ENCODE measurements around the gene ZNF90. TPM values are rescaled to one million over a fixed set of nuclear protein-coding genes. Genes with fewer than 3 reads are reported as not detected.

Gene ZNF90
- total and polyA plus RNA-seq, 3 donors from 2014 or later = 2.2 to 9.2 (median 3.9) TPM

DNA sequence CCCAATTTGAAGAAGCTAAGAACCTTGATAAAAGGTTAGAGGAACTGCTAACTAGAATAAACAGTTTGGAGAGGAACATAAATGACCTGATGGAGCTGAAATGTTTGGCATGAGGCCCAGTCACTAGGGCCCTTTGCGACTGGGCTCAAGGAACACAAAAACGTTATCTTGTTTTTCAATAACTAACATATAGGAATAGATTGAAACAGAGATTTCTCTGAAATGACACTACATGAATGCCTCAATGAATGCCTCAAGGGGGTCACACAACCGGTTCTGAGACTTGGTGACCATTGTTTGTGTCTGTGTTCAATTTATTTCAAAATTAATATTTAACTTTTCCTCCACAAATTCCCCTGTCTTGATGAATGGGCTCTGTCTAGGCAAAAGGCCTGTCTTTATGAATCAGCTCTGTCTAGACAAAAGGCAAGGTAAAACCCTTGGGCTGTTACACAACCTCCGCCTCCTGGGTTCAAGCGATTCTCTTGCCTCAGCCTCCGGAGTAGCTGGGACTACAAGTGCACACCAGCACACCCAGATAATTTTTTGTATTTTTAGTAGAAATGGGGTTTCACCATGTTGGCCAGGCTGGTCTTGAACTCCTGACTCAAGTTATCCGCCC lies 88.3 kb downstream of the ZNF90 start:
- H3K4me1 ChIP-seq = peaks cover 4% of the 10 kb centered on the region
- H3K9me3 ChIP-seq = no peaks in the 10 kb centered on the region
- H3K4me3 ChIP-seq = no peak overlapping the region
- intact Hi-C loops (cut with DNase I; ENCODE audit: low total_unique reads) = no loop called here
- DNase-seq = no peak
- WGBS, 2 donors = 81 to 92% methylated on average over 7 of the region's 7 CpGs
- H3K27me3 ChIP-seq = no peaks in the 10 kb centered on the region
- TF ChIP-seq, protein P1, sequence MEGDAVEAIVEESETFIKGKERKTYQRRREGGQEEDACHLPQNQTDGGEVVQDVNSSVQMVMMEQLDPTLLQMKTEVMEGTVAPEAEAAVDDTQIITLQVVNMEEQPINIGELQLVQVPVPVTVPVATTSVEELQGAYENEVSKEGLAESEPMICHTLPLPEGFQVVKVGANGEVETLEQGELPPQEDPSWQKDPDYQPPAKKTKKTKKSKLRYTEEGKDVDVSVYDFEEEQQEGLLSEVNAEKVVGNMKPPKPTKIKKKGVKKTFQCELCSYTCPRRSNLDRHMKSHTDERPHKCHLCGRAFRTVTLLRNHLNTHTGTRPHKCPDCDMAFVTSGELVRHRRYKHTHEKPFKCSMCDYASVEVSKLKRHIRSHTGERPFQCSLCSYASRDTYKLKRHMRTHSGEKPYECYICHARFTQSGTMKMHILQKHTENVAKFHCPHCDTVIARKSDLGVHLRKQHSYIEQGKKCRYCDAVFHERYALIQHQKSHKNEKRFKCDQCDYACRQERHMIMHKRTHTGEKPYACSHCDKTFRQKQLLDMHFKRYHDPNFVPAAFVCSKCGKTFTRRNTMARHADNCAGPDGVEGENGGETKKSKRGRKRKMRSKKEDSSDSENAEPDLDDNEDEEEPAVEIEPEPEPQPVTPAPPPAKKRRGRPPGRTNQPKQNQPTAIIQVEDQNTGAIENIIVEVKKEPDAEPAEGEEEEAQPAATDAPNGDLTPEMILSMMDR (IDR thresholded peaks at IDR 0.05) = no peak
- no peak for TF ChIP-seq POLR2A (IDR thresholded peaks at IDR 0.05)
- no peak overlapping the region for H3K27ac ChIP-seq
- no peaks in the 10 kb centered on the region for H3K36me3 ChIP-seq (ENCODE audit: low read depth, missing control alignments)

DNA sequence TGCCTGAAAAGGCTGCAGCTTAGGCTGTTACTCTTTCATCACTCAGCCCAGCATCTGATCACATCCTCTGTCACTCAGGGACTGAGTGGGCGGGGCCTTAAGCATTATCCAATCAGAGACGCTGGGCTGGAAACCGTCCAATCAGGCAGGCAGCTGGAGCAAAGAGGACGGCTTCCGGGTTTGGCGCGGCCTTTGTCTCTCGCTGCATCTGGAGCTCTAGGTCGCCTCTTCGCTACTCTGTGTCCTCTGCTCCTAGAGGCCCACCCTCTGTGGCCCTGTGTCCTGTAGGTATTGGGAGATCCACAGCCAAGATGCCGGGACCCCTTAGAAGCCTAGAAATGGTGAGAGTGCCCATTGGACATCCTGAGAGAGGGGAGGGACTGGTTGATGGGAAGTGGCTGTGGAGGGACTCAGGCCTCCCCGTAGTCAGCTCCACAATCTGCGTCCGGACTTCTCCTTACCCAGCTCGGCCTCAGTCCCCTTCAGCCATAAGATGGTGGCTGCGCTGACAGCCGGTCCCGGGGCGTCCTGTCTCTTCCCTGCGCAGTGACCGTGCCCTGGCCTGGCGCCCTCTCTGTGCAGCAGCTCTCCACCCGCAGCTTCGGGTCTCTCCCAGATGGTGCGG lies 89.3 kb downstream of the ZNF90 start, which contains the start of gene ZNF486:
ZNF486 (plus strand) TSS at position 195 of the 625 bp plus-strand sequence; CDS start at position 312, 117 bp downstream.
- 0 to 1% methylated on average over 23 to 25 of the region's 25 CpGs for WGBS, 2 donors
- Histone ChIP-seq H3K27ac (peak within 1 kb of the TSS; percentile 46 to 81), H3K4me3 (peak within 1 kb of the TSS; percentile 65 to 78), H3K36me3 (ENCODE audit: low read depth, missing control alignments) (no peaks in the 10 kb centered on the region), H3K9me3 (no peaks in the 10 kb centered on the region), H3K4me1 (peaks cover 4% of the 10 kb centered on the region), H3K27me3 (no peaks in the 10 kb centered on the region)
- TF ChIP-seq, protein P1 (IDR thresholded peaks at IDR 0.05) = no peak
- no peak for TF ChIP-seq POLR2A (IDR thresholded peaks at IDR 0.05)
- peak; percentile 99 for DNase-seq
- intact Hi-C loops (cut with DNase I; ENCODE audit: low total_unique reads) = no loop called here

DNA sequence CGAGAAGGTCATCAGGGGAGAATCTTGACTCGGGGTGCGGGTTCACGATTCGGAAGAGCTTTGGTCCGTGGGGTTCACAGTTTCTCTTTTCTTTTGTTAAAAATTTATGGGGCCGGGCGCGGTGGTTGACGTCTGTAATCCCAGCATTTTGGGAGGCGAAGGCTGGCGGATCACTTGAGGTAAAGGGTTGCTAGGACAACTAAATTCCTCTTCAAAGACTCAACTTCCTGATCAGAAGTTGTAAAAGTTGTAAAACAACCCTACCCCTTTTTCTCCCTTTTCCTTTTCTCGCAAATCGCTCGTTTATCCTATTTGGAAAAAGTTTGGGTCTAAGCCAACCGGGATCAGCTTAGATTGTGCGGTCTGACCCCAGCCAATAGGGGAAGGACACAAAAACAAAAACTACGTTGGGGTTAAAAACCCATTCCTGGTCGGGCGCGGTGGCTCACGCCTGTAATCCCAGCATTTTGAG lies 89.9 kb downstream of the ZNF90 start:
- Histone ChIP-seq H3K27ac (peak overlapping the region; percentile 46 to 81), H3K4me3 (peak overlapping the region; percentile 65 to 78), H3K9me3 (no peaks in the 10 kb centered on the region), H3K36me3 (ENCODE audit: low read depth, missing control alignments) (no peaks in the 10 kb centered on the region), H3K27me3 (no peaks in the 10 kb centered on the region), H3K4me1 (peaks cover 4% of the 10 kb centered on the region)
- 10 to 14% methylated on average over 22 of the region's 22 CpGs for WGBS, 2 donors
- DNase-seq = no peak
- intact Hi-C loops (cut with DNase I; ENCODE audit: low total_unique reads) = no loop called here
- TF ChIP-seq POLR2A (IDR thresholded peaks at IDR 0.05) = no peak
- TF ChIP-seq, protein P1 (IDR thresholded peaks at IDR 0.05) = no peak

Small RNA genes lying within 50 kb of the gene (small RNA-seq; reads per million reads assigned to genes)
- gene AC006539.3 = 0 reads per million in 2 donors

Other genes with a start within 250 kb of the ZNF90 start
- 10 to 100 TPM; 10.2 to 15.3 TPM for gene ZNF253, start 212.1 kb upstream of the ZNF90 start, total RNA-seq
- 4.1 TPM for gene ZNF253, start 212.1 kb upstream of the ZNF90 start, polyA plus RNA-seq (ENCODE audit: insufficient read depth, low read depth, low replicate concordance)
- 10 to 100 TPM; 10.7 to 14.1 TPM for gene ZNF93, start 177.1 kb upstream of the ZNF90 start, total RNA-seq
- gene ZNF93, start 177.1 kb upstream of the ZNF90 start, polyA plus RNA-seq (ENCODE audit: insufficient read depth, low read depth, low replicate concordance) = 4.9 TPM
- 1 to 10 TPM; 5.1 to 5.4 TPM for gene ZNF682, start 38.5 kb upstream of the ZNF90 start, total RNA-seq
- gene ZNF682, start 38.5 kb upstream of the ZNF90 start, polyA plus RNA-seq (ENCODE audit: insufficient read depth, low read depth, low replicate concordance) = 4.1 TPM
- 1 to 10 TPM; 3.7 to 5.1 TPM for gene ZNF486, start 89.2 kb downstream of the ZNF90 start, total RNA-seq
- 2.6 TPM for gene ZNF486, start 89.2 kb downstream of the ZNF90 start, polyA plus RNA-seq (ENCODE audit: insufficient read depth, low read depth, low replicate concordance)